NCI-H2196 treated with DMSO at 0.1 percent for 48 hours (cell line): ENCODE data around the gene TRAF1.

Experiments used
- DNase-seq: peaks from one replicate; lab custom pipeline; 2025; ENCODE audit not compliant: unreplicated experiment; lab: John Stamatoyannopoulos, UW

The TRAF1 gene

DNA sequence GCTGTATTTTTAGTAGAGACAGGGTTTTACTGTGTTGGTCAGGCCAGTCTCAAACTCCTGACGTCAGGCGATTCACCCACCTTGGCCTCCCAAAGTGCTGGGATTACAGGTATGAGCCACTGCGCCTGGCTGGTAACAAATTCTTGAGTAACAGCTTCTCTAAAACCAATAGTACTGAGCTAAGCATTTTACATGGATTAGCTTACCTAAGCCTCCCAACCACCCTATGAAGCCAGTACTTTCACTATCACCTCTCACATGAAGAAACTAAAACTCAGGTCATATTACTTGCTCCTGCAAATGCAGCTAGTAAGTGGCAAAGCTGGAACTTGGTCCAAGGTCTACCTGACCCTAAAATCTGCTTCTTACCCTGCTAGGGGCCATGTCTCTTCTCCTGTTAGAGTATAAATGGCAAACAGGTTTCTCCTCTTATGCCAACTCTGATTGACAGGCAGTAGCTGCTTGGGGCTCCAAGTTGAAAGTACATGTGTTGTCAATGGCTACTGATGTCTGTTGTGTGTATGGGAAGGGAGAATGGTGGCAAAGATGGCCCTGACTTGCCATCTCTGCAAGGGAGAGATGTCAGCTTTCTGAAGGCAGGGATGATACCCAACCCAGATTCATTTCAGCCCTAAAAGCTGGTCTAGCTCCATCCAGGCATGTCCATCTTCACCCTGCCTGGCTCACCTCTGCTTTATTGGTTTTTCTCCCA is 53.6 kb downstream of the TRAF1 start:
- DNase-seq, result no peak

DNA sequence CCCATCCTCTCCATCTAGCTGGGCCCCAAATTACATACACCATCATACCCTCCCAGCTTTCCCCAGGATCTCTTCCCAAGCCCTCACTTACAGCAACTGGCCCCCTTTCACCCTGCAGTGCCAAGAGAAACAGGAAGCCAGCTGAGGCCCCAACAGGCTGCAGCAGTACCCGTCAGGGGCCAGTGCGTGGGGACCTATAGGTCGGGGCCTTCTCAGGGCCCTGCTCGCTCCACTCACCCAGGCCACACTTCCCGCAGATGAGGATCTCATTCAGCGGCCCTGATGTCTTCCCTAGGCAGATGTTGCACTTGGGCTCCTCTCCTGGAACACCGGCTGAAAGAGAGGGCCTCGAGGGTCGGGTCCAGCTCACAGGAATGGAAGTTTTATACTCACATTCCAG is 56.4 kb downstream of the TRAF1 start:
- no peak for DNase-seq

DNA sequence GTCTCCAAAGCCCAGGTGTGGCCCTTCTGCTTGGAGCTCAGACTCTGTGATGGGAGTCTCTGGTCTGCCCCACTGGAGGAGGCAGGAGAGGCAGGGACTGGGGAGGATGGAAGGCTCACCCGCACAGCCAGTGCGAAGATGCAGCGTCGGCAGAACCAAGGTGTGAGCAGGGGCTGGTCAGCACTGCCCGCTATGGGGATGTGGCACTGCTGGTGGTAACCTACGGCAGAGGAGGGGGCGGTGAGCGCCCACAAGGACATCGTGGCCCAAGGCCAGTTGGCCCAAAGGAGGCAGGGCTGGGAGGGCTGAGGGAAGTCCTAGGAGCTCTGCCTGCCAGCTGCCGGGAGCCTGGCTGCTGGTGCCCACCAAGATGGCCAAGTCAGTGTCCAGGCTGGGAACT is 56.9 kb downstream of the TRAF1 start:
- DNase-seq, result no peak

DNA sequence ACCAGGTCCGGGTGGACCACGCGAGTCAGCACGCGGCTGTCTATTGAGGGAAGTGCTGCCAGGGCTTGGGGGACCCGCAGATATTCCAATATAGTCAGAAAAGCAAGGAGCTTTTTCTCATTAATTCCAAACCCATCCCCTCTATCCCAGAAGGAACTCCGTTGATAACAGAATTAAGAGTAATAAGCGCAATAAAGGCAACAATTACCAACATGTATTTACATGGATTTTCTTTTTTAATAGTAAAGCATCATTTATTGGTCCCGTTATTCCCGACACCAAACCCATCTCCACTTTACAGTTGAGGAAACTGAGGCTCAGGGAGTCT is 57.3 kb downstream of the TRAF1 start:
- DNase-seq, result no peak

DNA sequence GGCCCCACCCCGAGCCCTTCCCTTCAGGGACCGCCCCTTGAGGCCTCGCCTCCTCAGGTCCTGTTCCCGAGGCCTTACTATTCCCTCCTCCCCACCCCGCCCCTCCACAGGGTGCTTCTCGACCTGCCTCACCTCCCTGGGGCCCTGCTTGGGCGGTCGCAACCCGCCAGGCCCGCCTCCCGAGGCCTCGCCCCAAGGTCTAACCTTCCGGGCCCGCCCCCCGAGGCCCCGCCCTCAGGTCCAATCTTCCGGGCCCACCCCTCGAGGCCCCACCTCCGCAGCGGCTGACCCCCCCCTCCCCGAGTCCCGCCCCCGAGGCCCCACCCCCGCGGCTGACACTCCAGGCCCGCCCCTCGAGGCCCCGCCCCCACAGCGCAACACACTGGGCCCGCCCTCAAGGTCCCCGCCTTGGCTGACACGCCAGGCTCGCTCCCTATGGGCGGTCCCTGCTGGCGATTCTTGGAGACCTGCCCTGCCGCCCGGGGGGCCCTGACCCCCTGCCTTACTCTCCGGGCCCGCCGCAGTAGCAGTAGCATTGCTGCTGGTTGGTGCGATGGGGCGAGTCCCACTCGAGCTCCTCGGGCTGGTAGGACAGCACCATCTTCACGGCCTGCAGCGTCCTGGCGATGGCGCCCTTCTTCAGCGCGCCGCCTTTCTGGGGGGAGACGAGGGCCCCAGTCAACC is 57.8 kb downstream of the TRAF1 start:
- peak; percentile 94 for DNase-seq

DNA sequence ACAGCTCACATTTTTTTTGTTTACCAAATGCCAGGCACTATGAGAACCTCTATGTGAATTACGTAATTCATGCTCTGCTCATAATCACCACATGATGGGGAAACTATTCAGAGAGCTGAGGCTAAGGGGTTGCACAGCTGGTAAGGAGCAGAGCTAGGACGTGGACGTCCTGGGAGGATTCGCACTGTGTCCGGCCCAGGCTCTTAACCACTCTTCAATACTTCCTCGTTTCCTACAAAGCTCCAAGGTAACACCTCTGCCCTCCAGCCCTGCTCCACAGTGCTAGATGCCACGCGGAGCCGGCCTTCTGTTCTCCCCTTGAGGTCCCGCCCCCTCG is 58.3 kb downstream of the TRAF1 start:
- DNase-seq, result no peak

DNA sequence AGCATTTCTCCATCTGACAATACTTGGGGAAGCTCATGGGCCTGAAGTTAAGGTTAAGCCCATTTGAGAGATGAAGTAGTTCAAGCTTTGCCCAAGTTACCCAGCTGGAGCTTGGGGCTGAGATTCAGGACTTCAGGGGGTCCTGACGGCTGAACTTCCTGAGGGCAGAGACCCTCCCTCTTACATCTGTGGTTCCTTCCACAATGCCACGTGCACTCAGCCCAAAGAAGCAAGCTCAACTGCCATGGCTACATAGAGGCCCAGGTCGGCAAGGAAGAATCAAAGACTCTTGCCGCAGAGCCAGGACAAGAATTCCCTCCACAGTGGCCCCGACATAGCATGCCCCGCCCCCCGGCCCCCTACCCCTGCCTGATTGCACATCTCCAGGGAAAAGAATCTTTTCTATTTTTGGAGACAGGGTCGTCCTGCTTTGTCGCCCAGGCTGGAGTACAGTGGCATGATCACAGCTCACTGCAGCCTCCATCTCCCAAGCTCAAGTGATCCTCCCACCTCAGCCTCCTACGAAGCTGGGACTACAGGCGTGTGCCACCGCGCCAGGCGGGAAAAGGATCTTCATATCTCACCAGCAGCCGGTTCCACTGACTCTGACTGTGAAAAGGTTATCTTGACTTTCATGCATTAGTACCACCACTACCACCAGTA is 58.8 kb downstream of the TRAF1 start:
- DNase-seq, result no peak

DNA sequence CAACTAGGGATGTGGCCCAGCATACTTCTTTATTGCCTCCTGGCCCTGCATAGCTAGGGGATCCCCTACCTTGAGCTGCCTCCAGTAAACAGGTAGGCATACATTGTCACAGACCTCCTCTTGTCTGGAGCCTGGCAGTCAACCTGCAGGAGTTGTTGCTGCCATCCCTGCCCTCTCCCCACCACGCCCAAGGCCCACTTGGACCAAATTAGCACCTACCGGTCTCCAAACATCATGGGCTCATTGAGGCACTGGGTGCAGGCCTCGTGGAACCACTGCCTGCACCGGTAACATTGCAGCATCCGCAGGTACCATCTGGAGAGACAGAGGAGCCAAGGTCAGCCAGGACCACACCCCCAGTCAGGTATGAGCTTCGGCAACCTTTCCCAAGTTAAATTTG is 59.9 kb downstream of the TRAF1 start:
- DNase-seq, result no peak

DNA sequence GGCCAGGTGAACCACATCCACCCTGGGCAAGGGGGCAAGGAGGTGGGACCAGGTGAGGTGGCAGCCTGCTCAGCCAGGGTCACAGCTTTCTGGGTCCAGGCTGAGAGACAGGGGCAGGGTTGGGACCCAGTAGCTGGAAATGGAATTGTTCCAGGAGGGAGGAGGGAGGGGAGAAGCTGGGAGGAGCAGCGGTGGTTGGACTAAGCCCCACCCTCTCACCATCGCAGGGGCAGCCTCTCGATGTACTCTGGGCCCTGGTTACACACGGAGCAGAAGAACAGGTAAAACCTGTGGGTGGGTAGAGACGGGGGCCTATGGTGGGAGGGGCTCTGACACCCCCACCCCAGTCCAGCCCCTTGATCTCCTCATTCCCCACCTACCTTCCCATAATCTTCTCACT is 60.8 kb downstream of the TRAF1 start:
- no peak for DNase-seq

DNA sequence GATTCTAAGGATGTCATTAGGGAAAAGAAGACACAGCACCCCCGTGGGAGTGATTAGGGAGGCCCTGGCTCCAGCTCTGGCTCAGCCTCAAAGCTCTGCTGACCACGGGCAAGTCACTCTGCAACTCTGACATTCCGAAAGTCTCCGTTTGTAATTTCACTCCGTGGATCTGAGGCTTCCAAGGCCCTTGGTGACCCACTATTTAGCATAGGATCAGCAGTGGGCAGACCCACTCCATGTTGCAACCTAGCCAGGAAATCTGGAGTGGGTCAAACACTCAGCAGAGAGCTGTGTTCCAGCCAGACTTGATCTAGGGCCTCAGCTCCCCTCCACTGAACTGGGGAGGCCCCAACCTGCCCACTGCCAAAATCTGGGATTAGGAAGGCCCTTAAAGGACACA is 61.4 kb downstream of the TRAF1 start:
- no peak for DNase-seq

DNA sequence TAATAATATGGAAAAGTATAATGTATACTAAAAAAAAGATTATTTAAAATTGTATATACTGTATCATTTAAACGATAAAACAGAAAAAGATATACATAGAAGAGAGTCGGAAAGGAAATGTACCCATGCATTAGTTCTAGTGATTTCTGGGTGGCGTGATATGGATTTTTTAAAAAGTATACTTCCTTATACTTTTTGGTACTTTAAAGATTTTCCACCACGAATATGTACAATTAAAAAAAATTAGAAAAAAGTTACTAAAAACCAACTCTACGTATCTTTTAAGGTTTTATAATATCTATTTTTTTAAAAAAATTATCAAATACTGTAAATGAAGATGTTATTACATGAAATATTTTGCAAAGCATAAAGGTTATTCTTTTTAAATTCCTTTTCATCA is 61.9 kb downstream of the TRAF1 start:
- DNase-seq, result no peak

DNA sequence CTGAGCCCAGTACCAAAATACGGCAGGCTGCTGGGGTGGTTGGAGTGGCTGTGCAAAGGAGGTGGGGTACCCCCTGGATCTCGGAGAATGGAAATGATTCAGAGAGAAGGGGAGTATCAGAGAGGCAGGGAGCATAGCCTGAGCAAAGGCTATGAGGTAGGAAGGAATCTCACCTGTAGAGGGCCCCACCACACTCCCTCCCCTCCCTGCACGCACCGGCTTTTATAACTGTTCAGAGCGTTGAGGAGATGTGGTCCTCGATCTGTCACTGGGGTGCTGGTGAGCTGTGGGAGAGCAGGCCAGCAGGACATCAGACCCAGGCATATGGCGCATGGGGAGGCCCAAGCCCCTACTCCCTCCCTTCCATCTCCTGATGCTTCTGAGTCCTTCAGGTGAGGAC is 62.8 kb downstream of the TRAF1 start:
- DNase-seq, result no peak

DNA sequence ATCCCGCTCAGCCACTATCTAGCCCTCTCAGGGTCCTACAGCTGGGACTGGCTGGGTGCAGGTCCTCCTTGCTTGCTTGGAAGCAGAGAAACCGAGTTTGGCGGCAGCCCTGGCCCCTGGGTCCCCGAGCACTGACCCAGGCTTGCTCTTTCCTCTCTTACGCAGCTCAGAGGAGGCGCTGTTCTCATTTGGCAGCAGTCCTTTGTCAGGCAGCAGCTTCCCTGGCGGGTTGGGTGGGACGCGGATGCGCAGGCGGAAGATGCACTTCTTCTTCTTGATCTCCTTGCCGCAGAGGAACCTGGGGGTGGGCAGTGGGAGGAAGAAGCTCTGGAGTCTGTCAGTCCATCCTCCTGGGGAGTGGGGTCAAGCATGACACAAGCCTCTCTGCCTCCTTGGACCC is 64.1 kb downstream of the TRAF1 start:
- no peak for DNase-seq

DNA sequence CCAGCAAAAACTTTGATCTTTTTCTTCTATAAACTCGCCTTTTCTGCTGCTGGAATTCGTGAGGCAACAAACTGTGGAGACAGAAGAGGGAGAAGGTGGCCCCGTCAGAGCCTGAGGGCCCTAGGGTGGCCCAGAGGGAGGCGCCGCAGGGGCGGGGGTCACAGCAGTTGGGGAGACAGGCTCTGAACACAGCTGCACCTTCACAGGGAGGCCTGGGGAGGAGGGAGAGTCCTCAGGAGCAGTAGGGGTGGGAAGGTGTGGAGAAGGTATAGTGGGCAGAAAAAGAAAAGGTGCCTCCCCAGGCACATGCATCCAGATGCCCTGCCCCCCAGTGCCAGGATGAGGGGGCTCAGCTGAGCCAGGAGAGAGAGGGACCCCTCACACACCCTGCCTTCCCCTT is 64.7 kb downstream of the TRAF1 start:
- no peak for DNase-seq

DNA sequence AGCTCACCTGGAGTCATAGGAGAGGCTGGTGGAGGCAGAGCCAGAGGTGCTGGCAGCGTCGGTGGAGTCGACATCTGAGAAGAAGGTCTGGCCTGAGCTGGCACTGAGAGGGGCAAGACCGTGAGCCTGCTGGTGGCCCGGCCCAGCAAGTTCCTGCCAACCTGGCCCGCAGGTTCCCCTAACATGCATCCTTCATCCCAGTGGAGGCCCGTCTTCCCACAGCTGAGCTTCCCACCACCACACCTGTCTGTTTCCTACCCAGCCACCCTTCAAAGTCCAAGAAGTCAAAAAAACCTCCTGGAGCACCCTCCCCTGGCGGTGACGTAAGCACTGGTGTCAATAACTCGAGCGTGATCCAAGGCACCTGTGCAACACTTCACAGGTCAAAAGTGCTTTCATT is 66.5 kb downstream of the TRAF1 start:
- no peak for DNase-seq

DNA sequence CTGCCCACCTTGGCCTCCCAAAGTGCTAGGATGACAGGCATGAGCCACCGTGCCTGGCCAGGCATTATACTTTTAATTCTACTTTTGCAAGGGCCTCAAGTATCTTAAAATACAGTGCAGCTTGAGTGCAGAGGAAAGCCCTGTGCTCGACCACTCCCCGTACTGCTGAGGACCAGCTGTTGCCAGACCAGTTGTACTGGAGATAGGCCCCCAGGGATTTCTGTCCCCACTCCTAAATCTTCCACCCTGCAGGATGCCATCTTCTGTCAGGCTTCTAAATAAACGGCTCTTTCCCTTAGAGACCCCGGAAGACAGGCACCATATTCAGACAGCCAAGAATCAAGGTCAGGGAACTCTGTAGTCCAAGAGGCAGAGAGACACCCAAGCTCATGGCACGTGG is 67.2 kb downstream of the TRAF1 start:
- DNase-seq, result no peak

DNA sequence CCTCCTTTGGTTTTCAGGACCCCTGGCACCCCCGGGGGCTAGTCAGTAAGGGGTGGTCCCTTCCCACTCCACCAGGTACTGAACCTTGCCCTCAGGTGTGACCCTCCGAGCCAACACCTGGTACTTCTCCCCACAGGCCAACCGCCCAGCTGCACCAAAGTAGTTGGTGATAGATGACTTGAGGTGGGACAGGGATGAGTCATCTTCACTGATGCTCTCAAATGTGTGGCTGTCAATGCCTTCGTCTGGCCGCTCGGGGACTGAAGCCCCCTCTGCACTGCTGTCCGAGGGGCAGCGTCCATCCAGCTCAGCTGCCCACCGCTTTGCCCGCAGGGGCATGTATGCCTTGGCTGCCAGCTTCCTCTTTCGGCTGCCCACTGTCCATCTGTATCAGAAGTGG is 68.7 kb downstream of the TRAF1 start:
- no peak for DNase-seq

DNA sequence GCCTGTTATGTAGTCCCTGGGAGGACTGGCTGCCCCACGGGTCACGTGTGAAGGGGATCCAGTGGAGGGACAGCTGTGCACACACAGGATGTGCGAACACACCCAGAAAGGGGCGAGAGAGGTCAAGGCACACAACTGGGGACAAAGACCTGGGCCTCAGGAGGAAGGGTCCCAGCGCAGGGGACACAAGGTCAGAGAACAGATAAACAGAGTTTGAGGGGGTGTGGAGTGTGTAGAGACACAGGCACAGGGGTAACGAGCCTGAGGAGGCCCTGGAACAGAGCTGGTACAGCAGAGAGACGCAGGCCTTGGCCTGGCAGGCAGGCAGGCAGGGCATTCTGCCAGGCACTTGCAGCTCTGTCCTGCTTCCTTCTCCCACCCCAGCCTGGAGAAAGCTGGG is 69.1 kb downstream of the TRAF1 start:
- peak; percentile 23 for DNase-seq

DNA sequence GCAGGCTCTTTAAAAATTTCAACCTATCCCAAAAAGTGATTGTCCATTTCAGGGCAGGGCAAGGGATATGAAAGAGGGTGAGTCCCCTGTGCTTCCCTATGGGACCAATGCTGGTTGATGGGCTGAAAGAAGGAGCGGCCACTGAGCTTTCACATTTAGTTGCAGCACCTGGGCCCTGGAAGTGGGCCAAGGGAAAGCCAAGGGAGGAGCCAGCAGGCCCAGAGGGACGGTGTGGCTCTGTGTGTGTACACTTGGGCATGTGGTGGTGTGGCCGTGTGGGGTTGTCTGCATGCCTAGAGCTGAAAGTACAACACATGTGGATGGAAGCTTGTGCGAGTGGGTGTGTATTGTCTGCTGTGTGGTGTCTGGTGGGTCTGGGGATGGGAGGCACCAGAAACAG is 69.9 kb downstream of the TRAF1 start:
- peak; percentile 45 for DNase-seq

DNA sequence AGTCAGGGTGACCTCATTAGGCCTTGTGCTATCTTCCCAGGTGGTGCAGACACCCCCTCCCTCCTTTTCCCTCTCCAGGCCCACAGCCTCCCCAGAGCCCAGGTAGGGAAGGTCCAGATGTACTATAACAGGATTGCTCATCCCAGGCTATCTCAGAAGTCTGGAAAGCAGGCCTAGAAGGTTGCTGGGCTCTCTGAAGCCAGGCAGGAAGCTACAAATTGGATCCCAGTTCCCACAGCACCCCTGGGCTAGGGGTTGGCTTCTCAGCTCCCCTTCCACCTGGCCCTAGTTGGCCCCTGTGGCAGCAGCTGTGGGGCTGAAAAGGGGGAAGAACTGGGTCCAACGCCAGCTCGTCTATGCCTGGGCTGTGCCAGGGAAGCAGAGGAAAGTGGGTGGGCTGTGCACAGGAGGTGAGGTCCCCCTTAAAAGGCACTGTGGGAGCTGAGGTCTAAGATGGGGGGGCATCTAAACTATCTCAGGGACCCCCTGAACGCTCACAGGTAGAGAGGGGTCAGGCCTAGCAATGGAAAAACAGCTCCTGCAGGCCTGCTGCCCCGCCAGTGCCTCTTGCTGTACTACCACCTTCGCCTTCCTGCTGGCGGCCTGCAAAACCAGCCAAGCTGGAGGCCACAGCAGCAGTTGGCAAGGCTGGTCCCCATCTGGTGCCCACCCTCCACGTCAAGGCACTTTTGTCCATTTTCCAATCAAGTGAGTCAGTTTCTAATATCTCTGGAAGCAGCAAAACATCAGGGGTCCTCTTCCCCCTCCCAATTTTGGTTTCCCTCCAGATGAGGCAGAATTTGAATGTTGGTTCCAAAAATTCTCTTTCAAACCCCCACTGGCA is 70.5 kb downstream of the TRAF1 start:
- no peak for DNase-seq

DNA sequence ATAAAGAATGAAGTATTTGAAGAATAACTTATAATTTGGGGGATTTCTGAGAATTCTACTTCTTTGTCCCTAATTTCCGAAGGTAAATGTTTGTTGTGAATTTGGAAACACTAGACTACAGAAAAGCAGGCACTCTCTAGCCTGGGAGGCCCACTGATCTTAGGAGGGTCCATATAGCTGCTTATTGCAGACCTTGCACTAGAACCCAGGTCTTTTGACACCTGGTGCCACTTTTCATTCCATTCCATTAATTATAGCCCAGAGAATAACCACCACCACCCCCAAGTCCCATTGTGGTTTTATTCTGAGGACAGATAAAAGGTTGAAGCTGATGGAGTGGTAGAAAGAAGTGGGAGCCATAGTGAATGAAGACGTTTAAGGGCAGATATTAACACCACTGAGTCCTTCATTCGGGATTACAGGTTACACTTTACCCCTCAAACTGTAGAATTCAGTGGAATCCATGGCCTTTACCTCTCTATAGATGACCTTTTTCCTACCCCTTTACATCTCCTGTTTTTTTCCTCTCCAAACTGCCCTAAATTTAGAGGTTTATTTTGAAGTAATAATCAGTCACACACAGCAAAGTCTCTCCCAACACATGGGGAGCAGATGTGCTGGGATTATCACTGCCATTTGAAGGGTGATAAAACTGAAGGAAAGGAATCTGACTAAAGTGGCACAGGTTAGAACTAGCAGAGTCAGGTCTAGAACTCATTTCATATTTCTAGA is 71.8 kb downstream of the TRAF1 start:
- DNase-seq, result no peak
